ENCODE measurements around the gene TRPM5. TPM values are rescaled to one million over a fixed set of nuclear protein-coding genes. Genes with fewer than 3 reads are reported as not detected.
A peak's percentile ranks its signal among the peaks of the same experiment; 100 is the strongest.

Gene TRPM5, protein sequence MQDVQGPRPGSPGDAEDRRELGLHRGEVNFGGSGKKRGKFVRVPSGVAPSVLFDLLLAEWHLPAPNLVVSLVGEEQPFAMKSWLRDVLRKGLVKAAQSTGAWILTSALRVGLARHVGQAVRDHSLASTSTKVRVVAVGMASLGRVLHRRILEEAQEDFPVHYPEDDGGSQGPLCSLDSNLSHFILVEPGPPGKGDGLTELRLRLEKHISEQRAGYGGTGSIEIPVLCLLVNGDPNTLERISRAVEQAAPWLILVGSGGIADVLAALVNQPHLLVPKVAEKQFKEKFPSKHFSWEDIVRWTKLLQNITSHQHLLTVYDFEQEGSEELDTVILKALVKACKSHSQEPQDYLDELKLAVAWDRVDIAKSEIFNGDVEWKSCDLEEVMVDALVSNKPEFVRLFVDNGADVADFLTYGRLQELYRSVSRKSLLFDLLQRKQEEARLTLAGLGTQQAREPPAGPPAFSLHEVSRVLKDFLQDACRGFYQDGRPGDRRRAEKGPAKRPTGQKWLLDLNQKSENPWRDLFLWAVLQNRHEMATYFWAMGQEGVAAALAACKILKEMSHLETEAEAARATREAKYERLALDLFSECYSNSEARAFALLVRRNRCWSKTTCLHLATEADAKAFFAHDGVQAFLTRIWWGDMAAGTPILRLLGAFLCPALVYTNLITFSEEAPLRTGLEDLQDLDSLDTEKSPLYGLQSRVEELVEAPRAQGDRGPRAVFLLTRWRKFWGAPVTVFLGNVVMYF (N-terminal part only)
- total RNA-seq (0.17 TPM), polyA plus RNA-seq (not detected)

DNA sequence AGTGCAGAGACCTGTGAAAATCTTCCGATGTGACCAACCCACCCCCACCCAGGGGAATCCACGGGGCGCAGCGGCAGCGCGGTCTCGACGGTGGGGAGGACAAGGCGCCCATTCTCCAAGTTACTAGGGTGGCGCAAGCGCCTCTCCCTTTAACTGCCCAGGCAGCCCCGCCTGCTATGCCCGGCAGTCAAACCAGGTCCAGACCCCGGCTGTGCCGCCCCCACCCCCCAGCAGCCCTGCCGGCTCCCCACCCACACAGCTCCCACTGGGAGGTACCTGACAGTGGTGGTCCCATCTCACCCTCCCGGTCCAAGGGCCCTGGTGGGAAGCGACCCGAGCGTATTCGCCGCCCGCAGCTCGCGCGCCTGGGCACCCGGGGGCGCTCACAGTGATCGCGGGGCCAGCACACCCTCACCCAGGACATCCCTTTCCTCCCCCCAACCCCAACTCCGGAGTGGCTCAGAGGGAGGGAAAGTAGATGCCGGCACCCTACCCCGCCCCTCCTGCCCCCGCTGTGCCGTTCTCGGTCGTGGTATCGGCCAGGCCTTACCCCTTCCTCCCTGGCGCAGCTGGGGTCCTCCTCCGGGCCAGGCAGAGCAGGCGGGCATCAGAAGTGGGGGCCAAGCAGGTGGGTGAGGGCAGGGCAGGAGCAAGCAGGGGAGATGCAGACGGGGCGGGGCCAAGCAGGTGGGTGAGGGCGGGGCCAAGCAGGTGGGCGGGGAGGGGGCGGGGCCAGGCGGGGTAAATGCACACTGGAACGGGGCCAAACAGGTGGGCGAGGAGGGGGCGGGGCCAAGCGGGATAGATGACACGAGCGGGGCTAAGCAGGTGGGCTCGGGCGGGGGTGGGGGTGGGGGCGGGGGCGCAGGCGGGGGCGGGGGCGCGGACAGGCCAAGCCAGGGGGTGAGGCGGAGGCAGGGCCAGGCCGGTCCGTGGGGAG, at the start of gene TRPM5:
TSS of gene TRPM5 (minus strand) at position 634 of the 940 bp plus-strand sequence. CDS start 21,478 bp downstream, outside the sequence.
- DNase-seq, result peak; percentile 42 to 69 (median 66)
- peak; percentile 26 to 39 for ATAC-seq (ENCODE audit: low read depth in 2 of 2)
- peaks cover under 1% of the 10 kb centered on the region for H3K27me3 Mint-ChIP-seq
- Histone ChIP-seq H3K4me3 (ENCODE audit: low read depth, low read length) (peak within 1 kb of the TSS; percentile 37), H3K27me3 (ENCODE audit: control insufficient read depth, insufficient read depth, low read length) (no peaks in the 10 kb centered on the region), H3K36me3 (ENCODE audit: control insufficient read depth, insufficient read depth, low read length) (no peaks in the 10 kb centered on the region), H3K4me1 (ENCODE audit: control insufficient read depth, insufficient read depth, low read length, poor library complexity, severe bottlenecking) (peaks cover 54% of the 10 kb centered on the region), H3K9me3 (ENCODE audit: control insufficient read depth in 2 of 2, low read length in 2 of 2) (no peaks in the 10 kb centered on the region), H3K27ac (ENCODE audit: insufficient read depth, low read length, poor library complexity, severe bottlenecking) (peak within 1 kb of the TSS; percentile 33)
- H3K4me1 Mint-ChIP-seq, result peaks cover 8 to 49% (median 25%) of the 10 kb centered on the region in 4 donors
- peak within 1 kb of the TSS in 2 of 3 donors; percentile 85 to 86 for H3K27ac Mint-ChIP-seq
- H3K4me3 Mint-ChIP-seq, result peak within 1 kb of the TSS; percentile 93 to 95 (median 94)
- no peaks in the 10 kb centered on the region for H3K9me3 Mint-ChIP-seq
- no peaks in the 10 kb centered on the region for H3K36me3 Mint-ChIP-seq

DNA sequence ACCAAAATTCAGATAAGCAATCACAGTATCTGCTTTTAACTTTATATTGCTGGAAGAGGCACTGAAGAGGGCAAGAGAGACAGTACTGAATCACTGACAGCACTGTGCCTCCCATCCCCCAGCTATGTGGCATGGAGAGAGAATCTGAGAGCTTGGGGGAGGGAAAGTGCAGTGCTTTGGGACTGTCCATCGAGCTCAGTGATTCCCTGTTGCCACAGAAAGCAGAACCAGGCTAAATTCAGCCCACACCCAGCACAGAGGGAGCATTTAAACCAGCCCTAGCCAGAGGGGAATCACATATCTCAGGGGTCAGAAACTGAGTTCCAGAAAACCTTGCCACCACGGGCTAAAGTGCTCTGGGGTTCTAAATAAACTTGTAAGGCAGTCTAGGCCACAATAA, 44.8 kb upstream of the TRPM5 start:
- Histone ChIP-seq H3K9me3 (ENCODE audit: control insufficient read depth in 2 of 2, low read length in 2 of 2) (peaks cover 26 to 35% of the 10 kb centered on the region in 2 experiments), H3K36me3 (ENCODE audit: control insufficient read depth, insufficient read depth, low read length) (no peaks in the 10 kb centered on the region), H3K4me3 (ENCODE audit: low read depth, low read length) (no peak overlapping the region), H3K27me3 (ENCODE audit: control insufficient read depth, insufficient read depth, low read length) (no peaks in the 10 kb centered on the region), H3K27ac (ENCODE audit: insufficient read depth, low read length, poor library complexity, severe bottlenecking) (no peak overlapping the region), H3K4me1 (ENCODE audit: control insufficient read depth, insufficient read depth, low read length, poor library complexity, severe bottlenecking) (no peaks in the 10 kb centered on the region)
- DNase-seq (no peak), ATAC-seq (ENCODE audit: low read depth in 2 of 2) (no peak)
- no peak overlapping the region for H3K27ac Mint-ChIP-seq
- H3K4me3 Mint-ChIP-seq, result no peak overlapping the region
- peaks cover 0 to 5% (median 0%) of the 10 kb centered on the region in 4 donors for H3K4me1 Mint-ChIP-seq
- H3K27me3 Mint-ChIP-seq, result peaks cover 4% of the 10 kb centered on the region
- peaks cover 0 to 63% (median 12%) of the 10 kb centered on the region in 7 donors for H3K9me3 Mint-ChIP-seq
- H3K36me3 Mint-ChIP-seq, result peaks cover 42% of the 10 kb centered on the region

DNA sequence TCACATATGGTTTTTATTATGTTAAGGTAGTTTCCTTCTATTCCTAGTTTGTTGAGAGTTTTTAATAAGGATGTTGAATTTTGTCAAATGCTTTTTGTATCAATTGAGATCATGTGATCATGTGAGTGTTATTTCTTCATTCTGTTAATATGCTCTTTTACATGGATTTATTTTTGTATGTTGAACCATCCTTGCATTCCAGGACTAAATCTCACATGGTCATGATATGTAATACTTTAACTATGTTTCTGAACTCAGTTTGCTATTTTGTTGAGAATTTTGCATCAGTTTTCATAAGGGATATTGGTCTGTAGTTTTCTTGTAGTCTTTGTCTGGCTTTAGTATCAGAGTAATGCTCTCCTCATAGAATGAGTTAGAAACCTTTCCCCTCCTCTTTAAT, 43.7 kb upstream of the TRPM5 start:
- H3K4me1 Mint-ChIP-seq, result peaks cover 0 to 5% (median 2%) of the 10 kb centered on the region in 4 donors
- Histone ChIP-seq H3K4me1 (ENCODE audit: control insufficient read depth, insufficient read depth, low read length, poor library complexity, severe bottlenecking) (no peaks in the 10 kb centered on the region), H3K27me3 (ENCODE audit: control insufficient read depth, insufficient read depth, low read length) (no peaks in the 10 kb centered on the region), H3K4me3 (ENCODE audit: low read depth, low read length) (no peak overlapping the region), H3K9me3 (ENCODE audit: control insufficient read depth in 2 of 2, low read length in 2 of 2) (peaks cover 26 to 35% of the 10 kb centered on the region in 2 experiments), H3K36me3 (ENCODE audit: control insufficient read depth, insufficient read depth, low read length) (no peaks in the 10 kb centered on the region), H3K27ac (ENCODE audit: insufficient read depth, low read length, poor library complexity, severe bottlenecking) (no peak overlapping the region)
- peaks cover 46% of the 10 kb centered on the region for H3K36me3 Mint-ChIP-seq
- peaks cover 0 to 52% (median 12%) of the 10 kb centered on the region in 7 donors for H3K9me3 Mint-ChIP-seq
- DNase-seq (no peak), ATAC-seq (ENCODE audit: low read depth in 2 of 2) (no peak)
- no peak overlapping the region for H3K27ac Mint-ChIP-seq
- no peak overlapping the region for H3K4me3 Mint-ChIP-seq
- H3K27me3 Mint-ChIP-seq, result peaks cover 4% of the 10 kb centered on the region

DNA sequence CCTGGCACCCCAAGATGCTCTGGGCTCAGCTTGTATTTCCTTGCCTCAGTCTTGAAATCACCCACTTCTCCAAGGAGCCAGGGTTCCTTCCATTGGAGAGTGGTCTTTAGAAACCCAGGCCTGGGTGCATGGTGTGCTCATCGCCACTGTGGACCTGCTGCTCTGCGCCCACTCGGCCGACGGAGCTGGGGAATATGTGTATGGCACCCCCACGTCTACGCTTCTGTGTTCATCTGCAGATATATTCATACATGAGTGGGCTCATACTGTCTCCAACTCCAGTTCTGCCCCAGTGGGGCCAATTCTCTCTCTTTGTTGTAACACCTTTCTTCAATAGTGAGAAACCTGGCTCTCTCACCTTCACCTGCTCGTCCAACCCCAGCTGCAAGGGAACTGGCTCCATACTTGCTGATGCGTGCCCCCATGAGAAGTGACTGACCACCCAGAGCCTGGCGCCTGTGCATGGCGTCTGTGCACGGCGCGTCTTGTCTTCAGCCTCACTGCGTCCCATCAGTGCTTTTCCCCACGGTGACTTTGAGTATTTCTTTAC, 40.3 kb upstream of the TRPM5 start:
- Mint-ChIP-seq H3K4me3 (peak overlapping the region in 1 of 4 donors; percentile 51), H3K4me1 (peaks cover 0 to 27% (median 10%) of the 10 kb centered on the region in 4 donors), H3K36me3 (peaks cover 58% of the 10 kb centered on the region), H3K27ac (no peak overlapping the region), H3K27me3 (peaks cover 4% of the 10 kb centered on the region), H3K9me3 (peaks cover 0 to 47% (median 19%) of the 10 kb centered on the region in 7 donors)
- no peaks in the 10 kb centered on the region for H3K27me3 ChIP-seq (ENCODE audit: control insufficient read depth, insufficient read depth, low read length)
- H3K9me3 ChIP-seq (ENCODE audit: control insufficient read depth in 2 of 2, low read length in 2 of 2), result peaks cover 26 to 39% of the 10 kb centered on the region in 2 experiments
- no peak overlapping the region for H3K4me3 ChIP-seq (ENCODE audit: low read depth, low read length)
- ATAC-seq (ENCODE audit: low read depth in 2 of 2), result no peak
- peaks cover 4% of the 10 kb centered on the region for H3K4me1 ChIP-seq (ENCODE audit: control insufficient read depth, insufficient read depth, low read length, poor library complexity, severe bottlenecking)
- DNase-seq, result no peak
- no peaks in the 10 kb centered on the region for H3K36me3 ChIP-seq (ENCODE audit: control insufficient read depth, insufficient read depth, low read length)
- H3K27ac ChIP-seq (ENCODE audit: insufficient read depth, low read length, poor library complexity, severe bottlenecking), result no peak overlapping the region

DNA sequence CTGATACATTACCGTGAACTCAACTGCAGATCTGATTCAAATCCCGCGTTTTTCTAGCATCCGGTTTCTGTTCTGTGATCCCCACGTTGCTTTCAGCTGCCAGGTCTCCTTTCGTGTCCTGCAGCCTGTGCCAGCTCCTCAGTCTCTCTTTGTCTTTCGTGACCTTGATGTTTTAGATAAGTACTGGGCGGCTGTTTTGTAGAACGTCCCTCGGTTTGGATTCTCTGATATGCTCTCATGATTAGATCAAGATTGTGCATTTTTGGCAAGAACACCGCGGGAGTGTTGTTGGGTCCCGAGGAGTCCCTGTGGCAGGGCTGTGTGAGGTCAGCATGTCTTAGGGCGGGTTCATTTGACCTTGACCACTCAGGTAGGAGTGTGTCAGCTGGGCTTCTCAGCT, 39.1 kb upstream of the TRPM5 start:
- H3K27ac Mint-ChIP-seq, result no peak overlapping the region
- no peaks in the 10 kb centered on the region for H3K36me3 ChIP-seq (ENCODE audit: control insufficient read depth, insufficient read depth, low read length)
- no peak overlapping the region for H3K4me3 Mint-ChIP-seq
- peaks cover 4% of the 10 kb centered on the region for H3K4me1 ChIP-seq (ENCODE audit: control insufficient read depth, insufficient read depth, low read length, poor library complexity, severe bottlenecking)
- no peak overlapping the region for H3K27ac ChIP-seq (ENCODE audit: insufficient read depth, low read length, poor library complexity, severe bottlenecking)
- no peaks in the 10 kb centered on the region for H3K27me3 ChIP-seq (ENCODE audit: control insufficient read depth, insufficient read depth, low read length)
- peaks cover 0 to 27% (median 8%) of the 10 kb centered on the region in 4 donors for H3K4me1 Mint-ChIP-seq
- no peak overlapping the region for H3K4me3 ChIP-seq (ENCODE audit: low read depth, low read length)
- H3K27me3 Mint-ChIP-seq, result no peaks in the 10 kb centered on the region
- ATAC-seq (ENCODE audit: low read depth in 2 of 2), result no peak
- DNase-seq, result no peak
- H3K9me3 ChIP-seq (ENCODE audit: control insufficient read depth in 2 of 2, low read length in 2 of 2), result peaks cover 18 to 33% of the 10 kb centered on the region in 2 experiments
- H3K36me3 Mint-ChIP-seq, result peaks cover 53% of the 10 kb centered on the region
- peaks cover 0 to 44% (median 18%) of the 10 kb centered on the region in 7 donors for H3K9me3 Mint-ChIP-seq

DNA sequence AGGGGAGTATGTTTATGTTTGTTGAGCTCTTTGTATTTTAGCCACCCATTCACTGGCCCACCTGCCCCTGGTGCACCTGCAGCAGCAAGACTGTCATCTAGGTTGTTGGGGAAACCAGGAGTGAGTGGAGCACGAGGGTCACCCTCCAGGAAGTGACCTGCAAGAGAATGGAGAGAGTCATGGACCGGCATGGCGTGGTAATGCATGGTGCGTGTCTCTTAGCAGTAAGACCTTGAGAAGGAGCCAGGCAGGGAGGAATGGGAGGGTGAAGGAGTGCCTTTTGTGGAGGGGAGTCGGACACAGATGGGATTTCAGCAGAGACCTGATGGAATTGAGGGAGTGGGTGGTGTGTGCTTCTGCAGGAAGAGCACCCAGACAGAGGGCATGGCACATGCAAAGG, 38.4 kb upstream of the TRPM5 start:
- Mint-ChIP-seq H3K4me1 (peaks cover 0 to 27% (median 8%) of the 10 kb centered on the region in 4 donors), H3K9me3 (peaks cover 0 to 37% (median 14%) of the 10 kb centered on the region in 7 donors), H3K4me3 (no peak overlapping the region), H3K36me3 (peaks cover 60% of the 10 kb centered on the region), H3K27me3 (no peaks in the 10 kb centered on the region), H3K27ac (peak overlapping the region in 2 of 3 donors; percentile 32 to 39)
- H3K4me1 ChIP-seq (ENCODE audit: control insufficient read depth, insufficient read depth, low read length, poor library complexity, severe bottlenecking), result peaks cover 4% of the 10 kb centered on the region
- DNase-seq (no peak), ATAC-seq (ENCODE audit: low read depth in 2 of 2) (no peak)
- H3K36me3 ChIP-seq (ENCODE audit: control insufficient read depth, insufficient read depth, low read length), result no peaks in the 10 kb centered on the region
- H3K27me3 ChIP-seq (ENCODE audit: control insufficient read depth, insufficient read depth, low read length), result no peaks in the 10 kb centered on the region
- H3K4me3 ChIP-seq (ENCODE audit: low read depth, low read length), result no peak overlapping the region
- H3K27ac ChIP-seq (ENCODE audit: insufficient read depth, low read length, poor library complexity, severe bottlenecking), result no peak overlapping the region
- H3K9me3 ChIP-seq (ENCODE audit: control insufficient read depth in 2 of 2, low read length in 2 of 2), result peaks cover 13 to 26% of the 10 kb centered on the region in 2 experiments

DNA sequence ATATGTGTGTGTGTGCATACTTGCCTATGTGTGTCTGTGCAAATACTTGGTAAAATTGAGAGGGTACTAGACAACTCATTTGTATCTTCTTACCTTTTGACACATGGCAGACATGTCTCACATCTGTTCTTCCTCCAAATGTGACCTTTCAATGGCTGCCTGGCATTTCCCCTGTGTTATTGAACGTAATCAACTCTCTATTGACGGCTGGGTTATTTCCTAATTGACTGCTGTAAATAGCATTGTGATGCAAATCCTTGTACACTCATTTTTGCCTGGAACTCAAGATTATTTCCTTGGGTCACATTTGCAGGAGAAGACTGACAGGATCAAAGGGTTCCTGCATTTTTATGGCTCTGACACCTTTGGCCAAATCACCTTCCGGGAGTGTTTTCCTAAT, 37.9 kb upstream of the TRPM5 start:
- Mint-ChIP-seq H3K4me1 (peaks cover 0 to 27% (median 8%) of the 10 kb centered on the region in 4 donors), H3K4me3 (no peak overlapping the region), H3K9me3 (peaks cover 0 to 34% (median 14%) of the 10 kb centered on the region in 7 donors), H3K27me3 (no peaks in the 10 kb centered on the region), H3K36me3 (peaks cover 62% of the 10 kb centered on the region), H3K27ac (no peak overlapping the region)
- Histone ChIP-seq H3K4me1 (ENCODE audit: control insufficient read depth, insufficient read depth, low read length, poor library complexity, severe bottlenecking) (peaks cover 4% of the 10 kb centered on the region), H3K4me3 (ENCODE audit: low read depth, low read length) (no peak overlapping the region), H3K27me3 (ENCODE audit: control insufficient read depth, insufficient read depth, low read length) (no peaks in the 10 kb centered on the region), H3K9me3 (ENCODE audit: control insufficient read depth in 2 of 2, low read length in 2 of 2) (peaks cover 7 to 20% of the 10 kb centered on the region in 2 experiments), H3K27ac (ENCODE audit: insufficient read depth, low read length, poor library complexity, severe bottlenecking) (no peak overlapping the region), H3K36me3 (ENCODE audit: control insufficient read depth, insufficient read depth, low read length) (no peaks in the 10 kb centered on the region)
- DNase-seq (no peak), ATAC-seq (ENCODE audit: low read depth in 2 of 2) (no peak)

Data from CD4-positive, CD25-positive, alpha-beta regulatory T cell (primary cell).